NCI-H774 (cell line): Measurements from ENCODE around the gene OBSL1.
A peak's percentile ranks its signal among the peaks of the same experiment; 100 is the strongest.

ENCODE experiments used
- DNase-seq: peaks from one replicate; lab custom pipeline; 2025; lab: John Stamatoyannopoulos, UW

Gene OBSL1

DNA sequence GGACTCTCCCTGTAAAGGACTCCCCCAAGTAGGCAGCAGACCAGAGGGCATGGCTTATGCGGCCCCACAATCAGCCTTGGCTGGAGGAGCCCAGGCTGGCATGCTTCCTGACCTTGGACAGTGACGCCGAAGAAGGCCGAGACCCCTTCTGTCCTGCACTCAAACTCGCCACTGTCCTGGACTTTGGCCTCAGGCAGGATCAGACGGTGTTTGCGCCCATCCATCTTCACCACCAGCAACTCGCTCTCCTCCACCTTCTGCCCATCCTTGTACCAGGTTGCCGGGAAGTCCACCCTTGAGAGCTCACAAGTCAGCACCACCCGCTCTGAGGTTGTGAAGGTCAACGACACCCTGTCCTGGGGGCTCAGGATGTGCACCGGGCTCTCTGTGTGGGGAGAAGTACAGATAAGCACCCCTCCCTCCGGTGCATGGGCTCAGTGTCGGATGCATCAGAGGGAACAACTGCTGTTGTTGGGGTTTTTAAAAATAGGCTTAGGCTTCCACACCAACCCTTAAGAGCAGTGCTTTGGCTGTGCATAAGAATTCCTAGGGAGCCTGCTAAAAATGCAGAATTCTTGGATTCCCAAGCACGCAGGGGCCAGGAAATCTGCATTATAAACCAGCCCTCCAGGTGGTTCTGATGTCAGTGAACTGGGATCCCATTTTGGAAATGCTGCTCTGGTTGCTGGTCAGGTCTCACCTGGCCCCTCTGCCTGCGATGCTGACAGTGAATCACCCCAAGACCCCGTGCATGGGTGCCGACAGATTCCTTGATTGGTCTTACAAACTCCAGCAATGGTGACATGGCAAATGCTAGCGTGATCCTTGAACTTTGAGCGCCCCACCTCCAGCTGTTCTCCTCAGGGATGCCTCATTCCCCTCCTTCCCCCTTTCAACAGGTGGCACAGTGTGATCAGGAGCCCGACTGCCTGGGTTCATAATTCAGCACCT is 5.9 kb downstream of the OBSL1 start:
- DNase-seq, result no peak

DNA sequence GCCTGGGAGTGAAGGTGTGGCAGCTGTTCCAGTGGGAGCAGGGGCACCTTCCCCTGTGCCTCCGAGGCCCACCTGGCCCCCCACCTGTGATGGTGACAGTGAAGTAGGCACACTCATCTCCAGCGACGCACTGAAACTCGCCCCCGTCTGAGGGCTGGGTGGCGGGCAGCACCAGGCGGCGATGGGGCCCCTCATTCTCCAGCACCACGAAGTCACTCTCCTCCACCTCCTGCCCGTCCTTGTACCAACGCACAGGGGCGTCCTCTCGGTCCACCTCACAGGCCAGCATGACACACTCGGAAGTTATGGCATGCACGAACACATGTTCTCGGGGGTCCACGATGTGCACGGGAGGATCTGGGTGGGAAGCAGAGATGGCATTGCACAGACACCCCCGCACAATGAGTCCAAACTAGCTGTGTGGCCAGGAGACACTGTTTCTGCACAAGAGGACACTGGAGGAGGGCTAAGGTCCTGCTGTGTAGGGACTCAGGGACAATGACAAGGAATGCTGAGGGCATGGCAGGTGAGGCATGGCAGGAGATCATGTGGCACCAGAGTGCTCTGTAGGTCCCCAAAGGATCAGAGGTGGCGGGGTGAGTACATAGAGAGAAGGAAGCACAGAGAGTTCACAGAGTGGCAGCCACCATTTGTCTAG is 7.9 kb downstream of the OBSL1 start:
- no peak for DNase-seq

DNA sequence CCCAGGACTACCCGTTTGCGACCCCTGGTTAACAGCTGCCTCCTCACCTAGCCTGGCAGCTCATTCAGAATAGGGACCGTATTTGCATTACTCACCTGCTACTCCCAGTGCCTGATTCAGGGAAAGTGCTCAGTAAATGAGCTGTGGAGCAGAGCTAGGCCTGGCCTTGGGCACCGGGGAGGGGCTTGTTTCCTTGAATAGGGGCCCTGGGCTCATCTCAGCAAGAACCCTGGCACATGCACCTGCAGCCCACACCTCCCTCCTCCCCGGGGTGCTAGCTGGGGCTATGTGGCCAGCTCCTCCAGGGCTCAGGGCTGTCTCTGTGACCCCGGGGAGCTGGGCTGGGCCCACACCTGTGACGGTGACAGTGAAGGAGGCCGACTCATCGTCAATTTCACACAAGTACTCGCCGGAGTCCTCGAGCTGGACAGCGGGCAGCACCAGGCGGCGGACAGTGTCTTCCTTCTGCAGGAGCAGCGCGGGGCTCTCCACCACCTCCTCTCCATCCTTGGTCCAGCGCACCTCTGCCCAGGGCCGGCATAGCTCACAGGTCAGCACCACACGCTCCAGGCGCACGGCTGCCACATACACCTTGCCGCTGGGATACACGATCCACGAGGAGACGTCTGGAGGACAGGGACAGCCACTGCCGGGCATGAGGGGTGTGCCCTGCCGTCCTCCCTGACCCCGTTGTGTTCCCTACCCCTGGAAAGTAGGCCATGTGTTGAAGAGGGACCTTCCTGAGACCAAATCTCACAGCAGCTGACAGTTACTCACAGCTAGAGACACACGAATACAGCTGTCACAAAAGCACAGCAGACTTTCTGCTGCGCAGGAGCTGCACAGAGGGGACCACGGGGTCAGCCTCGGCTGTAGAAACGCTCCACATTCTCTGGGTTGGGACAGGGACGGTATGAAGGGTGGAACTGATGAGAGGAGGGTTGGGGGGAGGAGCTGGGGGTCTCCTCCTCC is 9.0 kb downstream of the OBSL1 start:
- DNase-seq, result no peak

DNA sequence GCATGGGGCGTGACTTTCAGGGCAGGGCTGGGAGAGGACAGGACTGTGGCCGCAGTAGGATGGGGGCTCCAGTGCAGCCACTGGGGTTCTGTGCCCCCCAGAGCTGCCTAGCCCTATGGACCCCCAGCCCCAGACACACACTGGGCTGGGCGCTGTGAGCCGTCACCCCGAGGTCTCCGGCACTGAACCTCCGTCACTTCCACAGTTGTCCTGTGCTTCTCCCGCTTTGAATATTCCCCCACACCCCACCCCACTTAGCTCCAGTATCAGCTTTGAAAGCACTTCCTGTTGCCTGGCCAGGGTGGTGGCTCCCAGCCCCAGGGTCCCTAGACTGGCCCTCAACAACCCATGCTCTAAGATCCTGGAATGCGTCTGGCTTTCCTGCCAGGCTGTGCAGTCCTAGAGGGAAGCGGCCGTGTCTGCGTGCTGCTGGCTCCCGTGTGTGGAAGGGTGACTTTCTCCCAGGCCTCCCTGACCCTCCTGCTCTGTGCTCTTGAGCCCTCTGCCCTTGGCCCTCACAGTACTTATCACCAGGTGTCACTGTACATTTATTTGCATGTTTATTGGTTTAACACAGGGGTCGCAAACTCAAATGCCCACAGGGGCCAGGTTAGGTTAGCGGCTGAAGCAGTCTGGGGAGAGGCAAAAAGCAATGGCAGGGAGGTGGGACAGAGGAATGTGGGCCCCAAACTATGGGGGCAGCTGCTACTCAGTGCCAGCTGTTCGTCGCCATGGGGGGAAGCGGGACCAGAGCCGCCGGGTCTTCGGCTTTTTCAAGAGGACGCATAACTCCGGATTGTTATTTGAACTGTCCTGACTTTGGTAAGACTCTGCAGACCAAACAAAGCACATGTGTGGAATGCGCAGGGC is 9.9 kb downstream of the OBSL1 start:
- no peak for DNase-seq

DNA sequence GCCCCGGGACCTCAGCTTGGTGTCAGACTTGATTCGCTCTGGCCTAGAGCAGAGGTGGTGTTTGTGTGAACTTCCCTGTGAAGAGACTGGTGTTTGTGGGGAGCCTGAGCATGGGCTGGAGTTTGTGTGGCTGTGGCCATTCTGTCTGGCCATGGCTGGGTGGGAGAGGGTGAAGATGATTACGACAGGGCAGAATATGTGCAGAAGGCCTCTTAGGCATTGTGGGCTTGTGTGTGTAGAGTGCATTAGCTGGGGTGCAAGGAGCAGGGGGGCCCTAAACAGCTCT is 10.5 kb downstream of the OBSL1 start:
- no peak for DNase-seq

DNA sequence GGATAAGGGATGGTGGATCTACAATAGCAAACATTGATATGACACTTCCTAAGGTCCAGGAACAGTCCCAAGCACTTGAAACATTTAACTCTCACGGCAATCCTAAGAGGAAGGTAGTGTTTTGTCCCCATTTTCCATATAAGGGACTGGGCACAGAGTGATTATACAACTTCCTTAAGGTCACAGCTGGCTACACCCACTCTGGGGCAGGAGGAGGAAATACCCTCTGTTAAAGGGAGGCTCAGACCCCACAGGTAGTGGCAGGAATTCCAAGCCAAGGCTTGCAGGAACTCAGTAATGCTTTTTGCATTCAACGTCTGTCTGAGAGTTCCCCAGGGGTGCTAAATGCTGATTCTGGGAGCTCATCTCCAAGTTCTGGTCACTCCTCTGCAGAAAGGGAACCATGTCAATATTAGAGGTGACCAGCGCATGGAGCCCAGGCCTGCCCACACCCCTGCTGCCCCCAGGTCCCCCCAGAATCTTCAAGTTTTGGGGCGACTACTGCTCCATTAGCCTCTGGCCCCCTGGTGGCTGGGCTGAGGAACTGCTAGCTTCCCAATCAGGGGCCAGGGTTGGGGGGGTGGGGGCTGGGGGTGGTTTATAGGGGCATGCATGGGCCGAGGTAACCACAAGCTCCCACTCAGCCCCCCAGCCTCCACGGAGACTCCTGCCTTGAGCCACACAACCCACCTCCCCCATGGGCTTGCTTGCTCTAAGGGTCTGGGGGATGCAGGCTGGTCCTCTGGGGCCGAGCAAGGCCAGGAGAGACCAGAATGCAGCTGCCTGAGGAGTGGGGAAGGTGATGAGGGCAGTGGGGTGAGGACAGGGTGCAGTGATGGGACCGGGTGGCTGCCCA is 11.1 kb downstream of the OBSL1 start:
- DNase-seq, result no peak

DNA sequence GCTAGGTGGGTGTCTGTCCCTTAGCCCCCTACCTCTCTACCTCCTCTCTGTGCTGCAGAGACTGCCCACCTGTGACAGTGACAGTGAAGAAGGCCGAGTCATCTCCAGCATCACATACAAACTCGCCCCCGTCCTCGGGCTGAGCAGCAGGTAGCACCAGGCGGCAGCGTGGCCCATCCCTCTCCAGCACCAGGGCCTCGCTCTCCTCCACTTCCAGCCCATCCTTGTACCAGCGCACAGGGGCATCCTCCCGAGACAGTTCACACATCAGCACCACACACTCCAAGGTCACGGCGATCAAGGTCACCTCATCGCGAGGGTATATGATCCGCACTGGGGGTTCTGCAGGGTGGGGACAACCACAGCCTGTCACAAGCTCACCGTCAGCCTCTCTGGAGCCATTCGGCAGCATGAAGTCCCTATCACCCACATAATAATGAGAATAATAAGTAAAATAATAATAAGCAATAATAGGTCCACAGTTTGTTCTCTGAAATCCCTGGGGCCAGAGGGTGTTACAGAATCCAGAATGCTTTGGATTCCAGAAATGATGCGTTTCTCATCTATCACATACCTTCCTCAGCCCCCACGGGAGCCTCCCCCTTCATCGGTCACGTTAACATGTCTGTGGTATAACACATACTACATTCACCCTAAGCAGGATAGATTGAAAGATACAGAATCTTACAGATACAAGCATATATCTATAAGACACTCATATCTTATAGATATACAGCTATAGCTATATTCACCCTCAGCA is 12.0 kb downstream of the OBSL1 start:
- DNase-seq, result no peak

DNA sequence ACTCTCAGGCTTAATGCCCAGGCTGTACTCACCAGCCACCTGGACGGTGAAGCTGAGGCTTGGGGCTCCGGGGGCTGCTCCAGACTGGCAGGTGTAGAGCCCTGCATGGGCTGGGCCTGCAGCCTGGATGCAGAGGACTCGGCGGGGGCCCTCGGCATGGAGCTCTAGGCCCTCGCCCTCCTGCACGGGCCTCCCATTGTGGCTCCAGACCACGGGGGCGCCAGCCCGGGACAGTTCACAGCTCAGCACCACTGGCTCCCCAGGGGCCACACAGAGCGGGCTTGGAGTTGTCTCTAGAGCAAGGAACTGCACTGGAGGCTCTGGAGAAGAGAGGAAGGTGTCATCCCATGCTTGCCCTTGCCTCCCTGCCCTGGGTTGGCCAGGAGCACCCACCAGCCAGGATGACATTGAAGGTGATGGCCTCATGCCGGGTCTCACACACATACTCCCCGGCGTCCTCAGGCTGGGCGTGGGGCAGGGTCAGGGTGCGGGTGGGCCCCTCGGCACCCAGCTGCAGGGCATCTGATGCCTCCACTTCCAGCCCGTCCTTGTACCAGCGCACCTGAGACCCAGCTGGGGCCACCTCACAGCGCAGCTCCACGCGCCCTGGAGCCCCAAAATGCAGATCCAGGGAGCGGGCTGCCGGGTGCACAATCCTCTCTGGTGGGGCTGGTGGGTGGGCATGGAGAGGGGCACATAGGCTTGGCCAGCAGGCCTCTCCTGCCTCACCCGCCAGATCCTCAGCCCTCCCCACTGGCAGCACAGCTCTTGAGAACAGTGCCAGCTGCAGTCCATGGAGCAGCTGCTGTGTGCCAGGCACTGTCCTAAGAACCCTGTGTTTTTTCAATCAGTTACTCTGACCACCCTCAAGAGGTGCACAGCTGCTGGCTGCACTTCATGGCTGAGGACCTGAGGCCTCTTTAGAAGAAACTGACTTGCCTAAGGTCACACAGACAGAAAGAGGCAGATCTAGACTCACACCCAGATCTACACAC is 13.3 kb downstream of the OBSL1 start:
- DNase-seq, result no peak

DNA sequence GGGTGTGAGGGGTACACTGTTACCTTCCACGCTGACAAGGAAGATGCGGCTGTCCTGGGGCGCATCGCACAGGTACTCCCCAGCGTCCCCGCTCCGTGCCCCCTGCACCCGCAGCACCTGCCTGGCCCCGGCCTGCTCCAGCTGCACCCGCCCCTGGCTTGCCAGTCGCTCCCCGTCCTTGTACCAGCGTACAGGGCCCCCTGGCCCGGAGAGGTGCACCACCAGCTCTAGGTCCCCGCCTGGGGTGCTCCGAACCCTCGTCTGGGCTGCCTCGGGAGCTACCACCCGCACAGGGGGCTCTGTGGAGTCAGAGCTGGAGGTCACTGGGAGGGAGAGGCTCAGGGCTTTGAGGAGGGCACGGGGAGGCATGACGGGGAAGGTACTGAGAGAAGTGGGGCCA is 14.0 kb downstream of the OBSL1 start:
- no peak for DNase-seq

DNA sequence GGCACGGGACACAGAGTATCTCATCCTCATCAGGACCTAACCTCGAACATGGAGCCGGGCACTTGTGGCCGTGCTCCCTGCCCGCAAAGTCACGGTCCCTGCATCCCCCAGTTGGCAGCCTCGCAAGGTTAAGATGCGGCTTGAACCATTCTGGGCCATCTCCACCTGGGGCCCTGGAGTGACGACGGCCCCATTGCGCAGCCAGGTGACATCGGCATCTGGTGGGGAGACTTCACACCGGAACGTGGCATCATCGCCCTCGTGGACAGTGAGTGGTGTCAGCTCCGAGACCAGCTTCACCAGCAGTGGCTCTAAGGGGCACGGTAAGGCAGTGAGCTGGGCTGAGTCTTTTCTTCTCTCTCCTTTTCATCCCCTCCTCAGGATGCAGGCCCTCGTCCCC is 14.9 kb downstream of the OBSL1 start:
- no peak for DNase-seq

DNA sequence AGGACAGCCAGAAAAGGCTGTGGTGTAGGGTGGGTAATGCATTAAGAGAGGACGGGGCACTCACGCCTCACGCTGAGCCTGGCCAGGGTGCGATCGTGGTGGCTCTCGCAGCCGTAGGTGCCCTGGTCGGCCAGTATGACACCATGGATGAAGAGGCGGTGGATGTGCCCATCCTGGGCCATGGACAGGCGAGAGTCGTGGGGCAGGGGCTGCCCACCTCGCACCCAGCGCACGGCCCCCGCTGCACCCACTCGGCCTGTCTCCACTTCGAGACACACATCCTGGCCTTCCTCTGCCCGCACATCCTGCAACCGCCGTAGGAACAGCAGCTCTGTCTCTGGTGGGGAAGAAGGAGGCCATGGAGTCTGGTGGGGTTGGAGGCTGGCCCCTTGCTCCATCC is 15.4 kb downstream of the OBSL1 start:
- no peak for DNase-seq

DNA sequence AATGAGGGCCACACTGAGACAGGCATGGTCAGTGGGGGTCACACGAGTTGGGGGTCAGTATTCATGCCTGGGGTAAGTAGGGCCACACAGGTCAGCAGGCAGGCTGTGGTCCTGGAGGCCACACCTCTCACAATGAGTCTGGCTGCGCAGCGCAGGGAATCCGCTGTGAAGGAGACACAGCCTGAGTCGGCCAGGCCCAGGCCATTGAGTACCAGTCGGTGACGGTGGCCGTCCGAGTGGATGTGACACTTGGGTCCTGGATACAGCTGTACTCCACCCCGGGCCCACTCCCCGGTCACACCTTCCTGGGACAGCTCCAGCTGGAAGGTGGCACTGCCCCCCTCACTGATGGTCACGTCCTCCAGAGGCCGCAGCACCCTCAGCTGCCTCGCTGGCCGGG is 17.0 kb downstream of the OBSL1 start:
- DNase-seq, result no peak

DNA sequence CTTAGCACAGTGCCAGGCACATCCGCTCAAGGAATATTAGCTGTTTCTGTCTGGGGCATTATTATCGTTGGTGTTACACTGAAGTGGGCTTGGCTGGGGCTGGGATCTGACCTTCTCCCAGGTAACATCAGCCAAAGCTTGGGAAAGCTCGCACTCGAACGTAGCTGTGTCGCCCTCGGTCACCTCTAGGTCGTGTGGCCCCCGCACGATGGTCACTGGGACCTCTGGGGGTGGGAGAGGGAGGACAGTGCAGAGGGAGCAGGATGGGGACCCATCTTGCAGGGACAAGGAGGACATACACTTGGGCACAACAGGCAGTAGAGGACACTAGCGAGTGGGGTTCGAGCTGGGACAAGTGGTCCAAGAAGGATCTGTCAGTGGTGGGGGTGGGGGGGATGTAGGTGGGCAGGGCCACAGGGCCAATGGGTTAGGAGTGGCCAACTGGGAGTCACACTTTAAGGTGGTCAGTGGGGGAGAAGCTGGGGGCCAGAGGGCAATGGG is 17.8 kb downstream of the OBSL1 start:
- no peak for DNase-seq

DNA sequence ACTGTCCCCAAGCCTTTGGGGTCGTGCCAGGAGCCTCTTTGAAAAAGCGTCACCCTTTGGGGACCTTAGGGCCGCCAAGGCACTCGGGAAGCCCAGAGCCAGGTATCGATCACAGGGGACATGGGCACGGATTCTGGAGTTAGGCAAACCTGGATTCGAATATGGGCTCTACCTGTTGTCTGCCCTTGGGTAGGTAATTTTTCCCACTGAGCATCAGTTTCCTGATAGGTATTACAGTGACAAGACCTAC is 18.2 kb downstream of the OBSL1 start:
- DNase-seq, result no peak

DNA sequence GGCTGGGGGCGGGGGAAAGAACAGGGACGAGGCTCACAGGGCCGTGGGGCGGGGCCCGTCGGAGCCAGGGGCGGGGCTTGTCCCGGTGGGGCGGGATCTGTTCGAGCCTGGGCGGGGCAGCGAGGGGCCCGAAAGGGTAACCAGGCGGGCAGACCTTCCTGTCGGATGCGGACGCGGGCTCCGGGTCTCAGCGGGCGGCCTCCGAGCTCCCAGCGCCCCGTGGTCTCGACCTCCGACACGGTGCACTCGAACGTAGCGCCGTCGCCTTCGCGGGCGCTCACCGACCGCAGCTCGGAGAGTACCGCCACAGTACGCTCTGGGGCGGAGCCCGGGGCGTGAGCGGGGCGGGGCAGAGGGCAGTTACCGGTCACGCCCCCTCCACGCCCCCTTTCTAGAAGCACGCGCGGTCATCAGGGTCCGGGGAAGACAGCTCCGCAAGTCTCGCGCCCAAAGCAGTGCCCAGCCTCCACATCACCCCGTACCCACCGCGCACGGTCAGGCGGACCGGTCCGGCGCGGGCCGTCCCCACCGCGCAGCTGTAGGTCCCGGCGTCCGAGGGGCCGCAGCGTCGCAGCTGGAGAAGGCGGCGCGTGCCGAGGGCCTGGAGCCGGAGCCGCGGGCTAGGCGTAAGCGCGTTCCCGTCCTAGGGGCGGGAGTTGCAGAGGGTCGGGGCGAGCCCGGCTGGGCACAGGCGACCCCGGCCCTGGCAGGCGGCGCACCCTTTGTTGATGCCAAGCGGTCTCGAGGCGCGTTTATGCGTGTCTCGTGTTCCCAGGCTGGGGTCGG is 18.8 kb downstream of the OBSL1 start:
- peak; percentile 79 for DNase-seq

DNA sequence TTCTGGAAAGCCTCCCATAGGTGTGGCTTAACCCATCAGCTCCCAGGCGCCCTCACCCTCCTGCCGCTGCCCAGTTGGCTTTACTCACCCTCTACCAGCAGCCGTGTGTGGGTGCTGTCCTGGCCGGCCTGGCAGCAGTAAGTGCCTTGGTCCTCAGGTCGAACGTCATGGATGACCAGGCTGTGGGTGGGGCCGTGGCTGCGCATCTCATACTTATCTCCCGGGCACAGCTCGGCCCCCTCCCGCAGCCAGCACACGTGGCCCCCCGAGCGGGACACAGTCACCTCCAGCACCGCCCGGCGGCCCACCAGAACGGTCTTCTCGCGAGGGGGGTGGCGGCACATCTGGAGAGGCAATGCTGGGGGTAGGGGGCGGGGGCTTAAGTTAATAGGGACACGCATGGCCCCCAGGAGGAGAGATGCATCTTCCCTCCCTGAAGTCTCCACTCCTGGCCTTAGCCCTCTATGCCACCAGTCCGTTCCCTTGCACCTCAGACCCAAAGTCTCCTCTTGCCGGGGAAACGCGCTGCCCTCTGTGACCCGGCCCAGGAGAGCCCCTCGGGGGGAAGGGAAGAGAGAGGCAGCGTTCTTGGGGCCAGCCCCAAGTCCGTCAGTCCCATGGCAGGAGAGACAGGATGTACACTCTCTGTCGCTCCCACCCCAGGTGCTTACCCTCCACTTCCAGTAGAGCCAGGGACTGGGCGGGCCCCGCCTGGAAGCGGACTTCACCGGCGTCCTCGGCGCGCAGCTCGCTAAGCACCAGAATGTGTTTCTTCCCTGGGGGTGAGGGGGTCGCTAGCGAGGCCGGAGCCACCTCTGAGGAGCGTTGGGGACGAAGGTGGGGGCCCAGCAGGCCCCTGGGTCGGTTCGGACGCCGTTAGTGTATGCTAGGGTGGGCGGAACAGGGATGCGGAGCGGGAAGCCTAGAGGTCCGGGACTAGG is 19.6 kb downstream of the OBSL1 start:
- no peak for DNase-seq

DNA sequence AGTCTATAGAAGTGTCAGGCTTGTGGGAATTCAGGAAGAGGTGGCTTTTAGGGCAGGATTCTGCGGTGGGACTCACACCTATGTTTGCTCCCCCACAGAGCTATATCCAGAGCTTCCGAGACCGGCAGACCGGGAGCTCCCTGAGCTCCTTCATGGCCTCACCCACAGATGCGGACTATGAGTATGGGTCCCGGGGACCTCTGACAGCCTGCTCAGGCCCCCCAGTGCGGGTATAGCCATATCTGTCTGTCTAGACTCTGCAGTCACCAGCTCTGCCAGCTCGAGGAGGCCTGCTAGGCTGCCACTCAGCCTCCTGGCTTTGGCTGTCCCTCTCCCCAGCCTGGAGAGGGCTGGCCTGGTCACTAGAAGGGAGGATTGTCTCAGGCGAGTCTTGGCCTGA is 21.7 kb downstream of the OBSL1 start:
- DNase-seq, result no peak
